ENCODE data around the gene PM20D1. TPM values are rescaled to one million over a fixed set of nuclear protein-coding genes. Genes with fewer than 3 reads are reported as not detected.

Gene PM20D1
- polyA plus RNA-seq, 3 donors = not detected

DNA sequence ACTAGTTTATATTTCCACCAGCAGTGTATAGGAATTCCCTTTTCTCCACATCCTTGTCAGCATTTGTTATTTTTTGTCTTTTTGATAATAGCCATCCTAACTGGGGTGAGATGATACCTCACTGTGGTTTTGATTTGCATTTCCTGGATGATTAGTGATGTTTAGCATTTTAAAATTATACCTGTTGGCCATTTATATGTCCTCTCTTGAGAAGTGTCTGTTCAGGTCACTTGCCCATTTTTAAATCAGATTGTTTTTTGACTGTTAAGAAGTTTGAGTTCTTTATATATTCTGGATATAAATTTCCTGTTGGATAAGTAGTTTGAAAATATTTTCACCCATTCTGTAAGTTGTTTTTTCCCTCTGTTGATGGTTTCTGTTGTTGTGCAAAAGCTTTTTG is 31.0 kb upstream of the PM20D1 start:
- Mint-ChIP-seq H3K27me3 (ENCODE audit: low read depth in 3 of 3) (peaks cover 44 to 62% (median 48%) of the 10 kb centered on the region in 3 donors), H3K36me3 (no peaks in the 10 kb centered on the region), H3K4me3 (no peak overlapping the region), H3K27ac (no peak overlapping the region), H3K4me1 (no peaks in the 10 kb centered on the region), H3K9me3 (peaks cover 4 to 31% (median 24%) of the 10 kb centered on the region in 7 donors)
- DNase-seq = no peak
- Histone ChIP-seq H3K36me3 (replicated peaks in 1 of 2; ENCODE audit: control insufficient read depth in 1 of 2, insufficient read depth in 2 of 2, low read length in 2 of 2) (no peaks in the 10 kb centered on the region), H3K79me2 (ENCODE audit: insufficient read depth, low read length) (no peaks in the 10 kb centered on the region), H3K4me1 (ENCODE audit: control insufficient read depth in 1 of 2, insufficient read depth in 2 of 2, low read length in 2 of 2) (no peaks in the 10 kb centered on the region), H3K9ac (ENCODE audit: insufficient read depth, low read length, poor library complexity, severe bottlenecking) (no peak overlapping the region), H4K20me1 (ENCODE audit: insufficient read depth, low read length) (no peaks in the 10 kb centered on the region), H3K27me3 (ENCODE audit: control insufficient read depth in 2 of 2, insufficient read depth in 2 of 2, low read length in 2 of 2) (peaks cover 43 to 62% of the 10 kb centered on the region in 2 donors), H3K27ac (ENCODE audit: low read depth in 1 of 2, low read length in 2 of 2) (no peak overlapping the region), H3K9me3 (replicated peaks in 1 of 2; ENCODE audit: control insufficient read depth in 1 of 2, insufficient read depth in 1 of 2, low read length in 2 of 2) (peaks cover 5 to 7% of the 10 kb centered on the region in 2 donors), H3K4me2 (replicated peaks; ENCODE audit: extremely low read depth, low read length, poor library complexity, severe bottlenecking) (no peak overlapping the region), H3K4me3 (replicated peaks in 1 of 3; ENCODE audit: low read depth in 2 of 3, low read length in 3 of 3) (no peak overlapping the region), H2AFZ (ENCODE audit: insufficient read depth, low read depth, low read length, poor library complexity, severe bottlenecking) (no peak overlapping the region)
- TF ChIP-seq, protein P1, sequence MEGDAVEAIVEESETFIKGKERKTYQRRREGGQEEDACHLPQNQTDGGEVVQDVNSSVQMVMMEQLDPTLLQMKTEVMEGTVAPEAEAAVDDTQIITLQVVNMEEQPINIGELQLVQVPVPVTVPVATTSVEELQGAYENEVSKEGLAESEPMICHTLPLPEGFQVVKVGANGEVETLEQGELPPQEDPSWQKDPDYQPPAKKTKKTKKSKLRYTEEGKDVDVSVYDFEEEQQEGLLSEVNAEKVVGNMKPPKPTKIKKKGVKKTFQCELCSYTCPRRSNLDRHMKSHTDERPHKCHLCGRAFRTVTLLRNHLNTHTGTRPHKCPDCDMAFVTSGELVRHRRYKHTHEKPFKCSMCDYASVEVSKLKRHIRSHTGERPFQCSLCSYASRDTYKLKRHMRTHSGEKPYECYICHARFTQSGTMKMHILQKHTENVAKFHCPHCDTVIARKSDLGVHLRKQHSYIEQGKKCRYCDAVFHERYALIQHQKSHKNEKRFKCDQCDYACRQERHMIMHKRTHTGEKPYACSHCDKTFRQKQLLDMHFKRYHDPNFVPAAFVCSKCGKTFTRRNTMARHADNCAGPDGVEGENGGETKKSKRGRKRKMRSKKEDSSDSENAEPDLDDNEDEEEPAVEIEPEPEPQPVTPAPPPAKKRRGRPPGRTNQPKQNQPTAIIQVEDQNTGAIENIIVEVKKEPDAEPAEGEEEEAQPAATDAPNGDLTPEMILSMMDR (IDR thresholded peaks at IDR 0.05) = no peak
- intact Hi-C loops (cut with micrococcal nuclease) = no loop called here

DNA sequence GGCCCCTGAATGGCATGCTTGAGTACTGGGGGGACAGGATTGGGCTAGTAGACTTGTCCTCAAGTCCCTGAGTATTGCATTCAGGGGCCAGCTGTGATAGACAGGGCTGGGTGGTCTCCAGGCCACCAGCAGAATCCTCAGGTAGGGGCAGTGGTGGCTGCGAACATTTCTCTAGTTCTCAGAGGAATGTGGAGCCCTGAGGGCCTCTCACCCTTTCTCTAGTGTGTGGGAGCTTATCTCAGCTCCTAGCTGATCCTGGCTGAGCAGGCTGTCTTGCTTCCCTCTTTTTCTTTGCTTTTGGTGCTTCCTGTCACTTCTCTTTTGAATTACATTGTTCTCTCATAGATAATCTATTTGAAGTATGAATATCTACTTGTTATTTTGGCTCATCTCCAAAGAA is 30.0 kb upstream of the PM20D1 start:
- Mint-ChIP-seq H3K4me1 (no peaks in the 10 kb centered on the region), H3K36me3 (no peaks in the 10 kb centered on the region)
- peaks cover 5 to 7% of the 10 kb centered on the region in 2 donors for H3K9me3 ChIP-seq (replicated peaks in 1 of 2; ENCODE audit: control insufficient read depth in 1 of 2, insufficient read depth in 1 of 2, low read length in 2 of 2)

More for the DNA sequence above, 30.0 kb upstream of the PM20D1 start:
- WGBS (ENCODE audit: insufficient coverage) = no CpG with 5 or more reads among the region's 1 CpG
- Histone ChIP-seq H3K27me3 (ENCODE audit: control insufficient read depth in 2 of 2, insufficient read depth in 2 of 2, low read length in 2 of 2) (peaks cover 46 to 66% of the 10 kb centered on the region in 2 donors), H3K4me3 (replicated peaks in 1 of 3; ENCODE audit: low read depth in 2 of 3, low read length in 3 of 3) (no peak overlapping the region), H3K9ac (ENCODE audit: insufficient read depth, low read length, poor library complexity, severe bottlenecking) (no peak overlapping the region), H3K79me2 (ENCODE audit: insufficient read depth, low read length) (no peaks in the 10 kb centered on the region), H3K27ac (ENCODE audit: low read depth in 1 of 2, low read length in 2 of 2) (no peak overlapping the region), H3K4me1 (ENCODE audit: control insufficient read depth in 1 of 2, insufficient read depth in 2 of 2, low read length in 2 of 2) (no peaks in the 10 kb centered on the region), H3K36me3 (replicated peaks in 1 of 2; ENCODE audit: control insufficient read depth in 1 of 2, insufficient read depth in 2 of 2, low read length in 2 of 2) (no peaks in the 10 kb centered on the region), H2AFZ (ENCODE audit: insufficient read depth, low read depth, low read length, poor library complexity, severe bottlenecking) (no peak overlapping the region), H3K4me2 (replicated peaks; ENCODE audit: extremely low read depth, low read length, poor library complexity, severe bottlenecking) (no peak overlapping the region), H4K20me1 (ENCODE audit: insufficient read depth, low read length) (no peaks in the 10 kb centered on the region)
- DNase-seq = no peak
- Mint-ChIP-seq H3K9me3 (peaks cover 4 to 31% (median 24%) of the 10 kb centered on the region in 7 donors), H3K27ac (no peak overlapping the region), H3K27me3 (ENCODE audit: low read depth in 3 of 3) (peaks cover 44 to 62% (median 49%) of the 10 kb centered on the region in 3 donors), H3K4me3 (no peak overlapping the region)
- TF ChIP-seq, protein P1 (IDR thresholded peaks at IDR 0.05) = no peak
- intact Hi-C loops (cut with micrococcal nuclease) = no loop called here

Data from CD14-positive monocyte (primary cell).